Measurements from ENCODE around the gene ARHGDIB.

Gene ARHGDIB

DNA sequence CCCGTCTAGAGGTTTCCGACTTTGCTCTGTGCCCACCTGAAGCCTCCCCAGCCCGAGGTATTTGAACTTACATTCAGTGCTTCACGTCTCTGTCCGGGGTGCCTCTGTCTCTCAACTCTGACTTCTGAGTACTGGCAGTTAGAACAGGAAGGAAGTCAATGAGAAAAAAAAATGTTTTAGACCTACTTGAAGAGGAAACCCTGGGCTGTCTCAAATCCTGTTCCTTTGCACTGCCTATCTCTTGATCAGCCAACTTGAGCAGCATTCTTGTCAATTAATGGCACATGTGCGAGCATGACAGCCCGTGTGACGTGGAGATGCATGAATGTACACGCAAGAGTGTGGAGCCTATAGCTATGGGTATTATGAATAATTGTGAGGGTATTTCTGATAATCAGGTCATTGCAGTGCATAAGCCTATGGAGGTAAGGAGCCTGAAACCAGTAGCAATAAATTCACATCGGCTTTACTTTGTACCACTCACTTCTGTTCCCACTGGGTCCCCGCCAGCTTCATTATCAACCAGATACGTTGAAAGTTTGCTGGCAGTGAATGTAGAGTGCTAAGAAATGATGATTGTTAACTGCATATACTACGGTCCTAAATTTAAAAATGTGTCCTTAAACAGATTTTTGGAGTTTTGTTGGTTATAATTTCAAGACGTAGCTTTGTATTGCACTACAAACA lies at the start of gene ARHGDIB:
TSS of gene ARHGDIB (minus strand) at position 136 of the 687 bp plus-strand sequence. CDS start 10,889 bp downstream, outside the sequence.
- H3K36me3 Mint-ChIP-seq, result peaks cover 47% of the 10 kb centered on the region
- H3K4me1 Mint-ChIP-seq, result peaks cover 51% of the 10 kb centered on the region
- no peaks in the 10 kb centered on the region for H3K9me3 Mint-ChIP-seq
- DNase-seq (ENCODE audit: low spot score in 2 of 2) (peak; percentile 31 to 77), ATAC-seq (peak; percentile 82)
- peak within 1 kb of the TSS; percentile 96 for H3K27ac Mint-ChIP-seq
- peak within 1 kb of the TSS; percentile 96 for H3K4me3 Mint-ChIP-seq

DNA sequence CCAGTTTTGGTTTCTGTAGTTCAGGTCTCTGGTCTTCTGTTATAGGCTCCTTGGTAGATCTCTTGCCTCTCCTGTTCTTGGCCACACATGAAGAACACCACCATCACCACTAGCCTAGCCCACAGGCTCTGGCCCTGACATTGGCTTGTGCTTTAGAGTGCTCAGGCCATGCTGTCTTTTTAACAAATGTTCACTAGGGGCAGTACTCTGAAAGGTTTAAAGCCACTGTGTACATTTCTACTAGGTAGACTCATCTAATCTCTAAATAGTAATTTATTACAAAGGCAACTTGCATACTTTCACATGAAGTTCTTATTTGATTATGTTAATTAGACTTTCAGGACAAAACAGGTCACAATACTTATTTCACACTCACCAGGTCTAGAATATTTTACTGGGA lies 49.8 kb upstream of the ARHGDIB start:
- no peak overlapping the region for H3K27ac Mint-ChIP-seq
- no peaks in the 10 kb centered on the region for H3K9me3 Mint-ChIP-seq
- no peak for DNase-seq (ENCODE audit: low spot score in 2 of 2)
- no peak overlapping the region for H3K4me3 Mint-ChIP-seq
- H3K36me3 Mint-ChIP-seq, result no peaks in the 10 kb centered on the region
- ATAC-seq, result peak; percentile 51
- no peaks in the 10 kb centered on the region for H3K4me1 Mint-ChIP-seq

DNA sequence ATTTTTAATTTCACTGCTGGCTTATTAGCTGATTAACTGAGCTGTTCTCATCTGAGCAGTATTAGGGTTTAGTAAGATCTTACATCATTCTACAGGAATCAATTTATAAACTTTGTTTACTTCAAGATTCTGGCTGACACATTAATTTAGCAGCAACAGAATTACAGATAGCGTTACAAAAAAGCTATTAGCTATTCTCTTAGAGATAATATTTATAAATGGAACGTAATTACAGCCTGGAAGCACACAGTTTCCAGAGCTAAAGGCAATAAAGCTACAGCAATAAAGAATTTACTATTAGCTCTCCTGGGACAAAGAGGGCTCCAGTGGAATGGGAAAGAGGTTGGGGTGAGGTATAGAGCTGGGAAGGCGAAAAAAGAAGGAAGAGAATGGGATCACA lies 46.1 kb upstream of the ARHGDIB start:
- DNase-seq (ENCODE audit: low spot score in 2 of 2) (no peak), ATAC-seq (no peak)
- H3K4me1 Mint-ChIP-seq, result no peaks in the 10 kb centered on the region
- H3K4me3 Mint-ChIP-seq, result no peak overlapping the region
- no peaks in the 10 kb centered on the region for H3K36me3 Mint-ChIP-seq
- H3K27ac Mint-ChIP-seq, result no peak overlapping the region
- no peaks in the 10 kb centered on the region for H3K9me3 Mint-ChIP-seq

GRCh38 chr12:15005064-15005463 lies 43.7 kb upstream of the ARHGDIB start:
- Mint-ChIP-seq H3K4me1 (no peaks in the 10 kb centered on the region), H3K36me3 (no peaks in the 10 kb centered on the region), H3K9me3 (no peaks in the 10 kb centered on the region), H3K4me3 (no peak overlapping the region), H3K27ac (no peak overlapping the region)
- ATAC-seq, result no peak
- DNase-seq (ENCODE audit: low spot score in 2 of 2), result no peak

DNA sequence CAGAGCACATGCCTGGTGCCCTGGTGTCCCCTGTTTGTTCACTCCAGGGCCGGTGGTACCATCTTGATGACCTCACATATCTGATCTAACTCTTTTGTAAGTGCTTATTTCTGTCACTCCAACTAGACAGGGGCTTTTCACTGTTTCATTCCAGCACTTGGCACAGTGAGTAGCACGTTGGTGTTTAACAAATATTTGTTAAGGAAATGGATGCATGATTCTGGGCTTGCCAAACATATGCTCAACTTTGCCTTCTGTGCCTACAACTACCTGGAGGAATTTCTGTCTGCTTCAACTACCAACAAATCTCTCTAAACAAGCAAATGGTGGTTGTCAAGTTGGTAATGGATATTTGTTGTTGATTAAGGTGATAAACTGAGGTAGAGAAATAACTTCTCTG lies 43.0 kb upstream of the ARHGDIB start:
- H3K4me3 Mint-ChIP-seq, result no peak overlapping the region
- H3K9me3 Mint-ChIP-seq, result no peaks in the 10 kb centered on the region
- H3K4me1 Mint-ChIP-seq, result no peaks in the 10 kb centered on the region
- no peaks in the 10 kb centered on the region for H3K36me3 Mint-ChIP-seq
- DNase-seq (ENCODE audit: low spot score in 2 of 2) (no peak), ATAC-seq (no peak)
- no peak overlapping the region for H3K27ac Mint-ChIP-seq

DNA sequence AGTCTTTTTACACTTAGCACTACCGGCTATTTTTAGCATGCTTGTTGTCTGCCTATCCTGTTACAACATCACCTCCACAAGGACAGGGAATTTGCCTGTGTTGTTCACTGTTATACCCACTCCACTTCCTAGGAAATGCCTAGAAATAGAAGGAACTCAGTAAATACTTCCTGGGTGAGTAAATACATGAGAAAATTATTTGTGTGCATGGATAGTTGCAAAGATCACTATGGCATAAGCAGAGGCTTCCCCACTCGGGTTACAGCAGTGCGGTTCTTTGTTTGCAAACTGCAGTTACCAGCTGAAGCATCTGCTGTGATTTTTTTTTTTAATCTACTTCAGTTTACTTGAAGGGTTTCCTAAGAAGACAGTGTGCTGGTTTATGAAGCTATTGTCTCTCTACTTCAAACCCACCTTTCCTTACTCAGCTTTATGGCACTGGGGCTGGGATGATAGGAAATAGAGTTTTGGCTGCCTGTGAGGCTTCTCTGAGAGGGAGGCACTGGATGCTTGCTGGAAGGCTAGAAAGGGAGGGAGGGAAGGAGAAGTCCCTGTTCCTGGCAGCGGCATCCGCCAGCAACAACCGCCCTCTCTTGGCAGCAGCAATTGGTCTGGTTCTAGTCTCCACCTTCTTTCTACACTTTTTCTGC lies 40.5 kb upstream of the ARHGDIB start:
- Mint-ChIP-seq H3K4me3 (no peak overlapping the region), H3K27ac (no peak overlapping the region), H3K9me3 (no peaks in the 10 kb centered on the region), H3K36me3 (no peaks in the 10 kb centered on the region), H3K4me1 (no peaks in the 10 kb centered on the region)
- ATAC-seq (no peak), DNase-seq (ENCODE audit: low spot score in 2 of 2) (no peak)

- DNase-seq (ENCODE audit: low spot score in 2 of 2) (no peak), ATAC-seq (no peak)
- H3K27ac Mint-ChIP-seq, result no peak overlapping the region
- no peak overlapping the region for H3K4me3 Mint-ChIP-seq
- H3K36me3 Mint-ChIP-seq, result no peaks in the 10 kb centered on the region
- H3K9me3 Mint-ChIP-seq, result no peaks in the 10 kb centered on the region
- H3K4me1 Mint-ChIP-seq, result peaks cover under 1% of the 10 kb centered on the region
Measured at GRCh38 chr12:15000575-15000974, 39.2 kb upstream of the ARHGDIB start.

DNA sequence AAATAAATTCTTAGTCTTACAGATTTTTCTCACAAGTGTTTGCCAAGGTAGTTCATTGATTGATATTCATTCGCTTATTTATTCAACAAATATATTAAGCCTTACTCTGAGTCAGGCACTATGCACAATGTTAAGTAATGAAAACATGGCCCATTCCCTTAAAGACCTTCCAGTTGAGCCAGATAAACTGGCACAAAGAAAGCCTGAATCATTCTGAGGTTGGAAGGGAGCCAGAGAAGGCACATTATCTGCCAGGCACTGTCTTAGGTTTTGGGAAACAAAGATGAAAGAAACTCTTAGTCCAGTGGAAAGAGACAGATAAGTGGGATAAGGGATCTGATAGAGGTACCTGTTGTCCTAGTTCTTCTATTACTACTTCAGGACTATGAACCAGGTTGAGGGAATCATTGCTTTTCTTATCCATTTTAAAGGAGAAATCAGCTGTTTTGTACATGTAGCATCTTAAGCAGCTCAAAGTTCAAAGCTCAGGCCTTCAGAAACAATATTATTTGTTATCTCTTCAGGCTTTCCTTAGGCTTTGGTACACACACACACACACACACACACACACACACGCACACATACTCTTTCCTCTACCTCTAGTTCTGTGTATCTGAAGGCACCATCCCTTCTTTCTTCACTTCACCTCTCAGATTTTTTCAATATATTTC lies 38.4 kb upstream of the ARHGDIB start:
- ATAC-seq (no peak), DNase-seq (ENCODE audit: low spot score in 2 of 2) (no peak)
- Mint-ChIP-seq H3K4me3 (no peak overlapping the region), H3K9me3 (no peaks in the 10 kb centered on the region), H3K4me1 (peaks cover 7% of the 10 kb centered on the region), H3K27ac (no peak overlapping the region), H3K36me3 (no peaks in the 10 kb centered on the region)

GRCh38 chr12:14999021-14999694 lies 37.8 kb upstream of the ARHGDIB start:
- no peaks in the 10 kb centered on the region for H3K36me3 Mint-ChIP-seq
- DNase-seq (ENCODE audit: low spot score in 2 of 2), result no peak
- H3K4me1 Mint-ChIP-seq, result peaks cover 7% of the 10 kb centered on the region
- H3K4me3 Mint-ChIP-seq, result no peak overlapping the region
- no peak for ATAC-seq
- no peak overlapping the region for H3K27ac Mint-ChIP-seq
- H3K9me3 Mint-ChIP-seq, result no peaks in the 10 kb centered on the region

GRCh38 chr12:14997998-14998397 lies 36.6 kb upstream of the ARHGDIB start:
- DNase-seq (ENCODE audit: low spot score in 2 of 2) (no peak), ATAC-seq (no peak)
- no peak overlapping the region for H3K4me3 Mint-ChIP-seq
- no peaks in the 10 kb centered on the region for H3K36me3 Mint-ChIP-seq
- H3K9me3 Mint-ChIP-seq, result no peaks in the 10 kb centered on the region
- no peak overlapping the region for H3K27ac Mint-ChIP-seq
- H3K4me1 Mint-ChIP-seq, result peaks cover 17% of the 10 kb centered on the region

DNA sequence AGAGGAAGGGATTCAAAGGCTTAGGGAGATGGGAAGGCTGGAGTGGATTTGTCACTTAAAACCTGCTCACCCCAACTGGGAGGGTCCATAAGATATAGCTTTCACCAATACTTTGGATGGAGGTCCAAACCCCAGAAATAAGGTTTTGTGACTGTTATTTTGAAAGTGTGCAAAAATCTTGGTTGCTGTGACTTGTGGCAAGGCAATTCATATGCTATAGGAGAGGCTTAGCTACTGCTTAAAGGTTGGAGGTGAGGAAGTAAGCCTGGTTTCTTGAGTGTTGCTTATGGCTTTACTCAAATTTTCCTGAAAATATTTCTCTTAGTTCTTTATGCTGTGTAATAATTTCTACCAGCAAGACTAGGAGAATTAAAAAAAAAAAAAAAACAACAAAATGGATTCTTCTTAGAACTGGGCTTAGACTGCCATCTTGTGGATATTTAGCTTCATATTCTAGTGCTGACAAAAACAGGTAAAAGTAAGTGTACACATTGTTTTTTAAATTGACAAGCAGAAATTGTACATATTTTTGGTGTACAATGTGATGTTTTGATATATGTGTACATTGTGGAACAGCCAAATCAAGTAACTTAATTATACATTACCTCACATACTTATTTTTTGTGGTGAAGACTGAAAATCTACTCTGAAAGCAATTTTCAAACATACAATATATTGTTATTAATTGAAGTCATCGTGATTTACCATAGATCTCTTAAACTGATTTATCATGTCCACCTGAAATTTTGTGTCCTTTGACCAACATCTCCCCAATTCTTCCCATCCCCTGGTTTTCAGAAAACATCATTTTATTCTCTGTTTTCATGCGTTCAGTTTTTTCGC lies 34.4 kb upstream of the ARHGDIB start:
- ATAC-seq (peak; percentile 50), DNase-seq (ENCODE audit: low spot score in 2 of 2) (no peak)
- Mint-ChIP-seq H3K36me3 (no peaks in the 10 kb centered on the region), H3K27ac (no peak overlapping the region), H3K4me1 (peaks cover 19% of the 10 kb centered on the region), H3K9me3 (peaks cover 4% of the 10 kb centered on the region), H3K4me3 (no peak overlapping the region)

DNA sequence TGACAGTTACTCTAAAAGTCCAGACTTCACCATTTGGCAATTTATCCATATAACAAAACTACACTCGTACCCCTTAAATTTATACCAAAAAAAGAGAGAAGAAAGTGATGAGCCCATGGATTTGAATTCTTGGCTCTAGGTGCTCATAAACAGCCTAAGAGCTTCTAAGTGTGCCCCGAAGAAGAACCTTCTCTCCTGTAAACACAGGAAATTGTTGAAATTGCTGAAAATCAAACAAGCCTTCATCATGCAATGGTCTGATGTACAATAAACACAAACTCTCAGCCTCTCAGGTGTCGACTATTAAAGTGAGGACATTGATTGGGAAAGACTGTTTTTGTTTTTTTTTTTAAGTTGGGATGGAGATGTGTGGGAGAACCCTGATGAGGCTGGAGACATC lies 33.2 kb upstream of the ARHGDIB start:
- no peak for DNase-seq (ENCODE audit: low spot score in 2 of 2)
- Mint-ChIP-seq H3K27ac (no peak overlapping the region), H3K9me3 (peaks cover 4% of the 10 kb centered on the region), H3K36me3 (no peaks in the 10 kb centered on the region), H3K4me1 (peaks cover 22% of the 10 kb centered on the region), H3K4me3 (no peak overlapping the region)
- ATAC-seq, result no peak

DNA sequence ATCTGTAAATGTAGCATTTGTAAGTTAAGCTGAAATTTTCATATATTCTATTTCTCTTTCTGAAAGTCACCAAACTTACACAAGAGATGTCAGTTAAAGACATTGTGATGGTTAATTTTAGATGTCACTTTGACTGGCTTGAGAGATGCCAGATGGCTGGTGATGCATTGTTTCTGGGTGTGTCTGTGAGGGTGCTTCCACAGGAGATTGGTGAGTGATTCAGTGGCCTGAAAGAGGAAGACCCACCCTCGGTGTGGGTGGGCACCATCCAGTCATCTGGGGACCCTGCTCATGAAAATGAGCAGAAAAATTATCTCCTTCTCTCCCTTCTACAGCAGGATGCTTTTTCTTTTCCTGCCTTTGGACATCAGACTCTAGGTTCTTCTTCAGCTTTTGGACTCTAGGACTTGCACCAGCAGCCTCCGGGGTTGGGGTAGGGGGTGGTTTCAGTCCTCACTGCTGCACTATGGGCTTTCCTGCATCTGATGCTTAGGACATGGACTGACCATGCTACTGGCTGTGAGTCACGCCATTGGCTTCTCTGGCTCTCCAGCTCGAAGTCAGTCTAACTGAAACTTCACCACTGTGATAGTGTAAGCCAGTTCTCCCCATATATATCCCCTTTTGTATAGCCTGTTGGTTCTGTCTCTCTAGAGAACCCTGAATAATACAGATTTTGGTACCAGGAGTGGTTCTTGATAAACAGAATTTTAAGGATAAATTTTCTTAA lies 32.3 kb upstream of the ARHGDIB start:
- peaks cover 25% of the 10 kb centered on the region for H3K4me1 Mint-ChIP-seq
- ATAC-seq, result peak; percentile 81
- no peaks in the 10 kb centered on the region for H3K36me3 Mint-ChIP-seq
- no peak overlapping the region for H3K27ac Mint-ChIP-seq
- peaks cover 4% of the 10 kb centered on the region for H3K9me3 Mint-ChIP-seq
- no peak for DNase-seq (ENCODE audit: low spot score in 2 of 2)
- no peak overlapping the region for H3K4me3 Mint-ChIP-seq

DNA sequence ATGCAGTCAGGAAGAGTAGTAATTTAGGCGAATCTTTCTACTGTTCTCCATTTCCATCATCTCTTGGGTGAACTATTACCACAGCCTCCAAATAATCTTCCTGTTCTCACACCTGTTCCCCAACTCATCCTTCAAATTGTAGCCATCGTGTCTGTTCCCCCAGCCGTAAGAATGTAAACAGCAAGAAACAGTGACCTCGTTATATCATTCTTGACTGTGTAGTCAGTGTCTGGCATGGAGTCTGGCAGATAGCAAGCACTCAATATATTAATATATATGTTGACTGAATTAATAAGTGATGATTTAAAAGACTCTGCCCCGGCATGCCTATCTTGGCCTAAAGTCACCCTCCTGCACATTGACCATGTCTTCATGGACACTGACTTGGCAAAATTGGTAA lies 31.7 kb upstream of the ARHGDIB start:
- H3K27ac Mint-ChIP-seq, result no peak overlapping the region
- H3K4me3 Mint-ChIP-seq, result no peak overlapping the region
- ATAC-seq, result no peak

More for the DNA sequence above, 31.7 kb upstream of the ARHGDIB start:
- peaks cover 4% of the 10 kb centered on the region for H3K9me3 Mint-ChIP-seq
- H3K4me1 Mint-ChIP-seq, result peaks cover 25% of the 10 kb centered on the region
- no peaks in the 10 kb centered on the region for H3K36me3 Mint-ChIP-seq
- no peak for DNase-seq (ENCODE audit: low spot score in 2 of 2)
